Ascending aorta (tissue), 2 donors: ENCODE measurements around the gene DUSP5. TPM values are rescaled to one million over a fixed set of nuclear protein-coding genes. Genes with fewer than 3 reads are reported as not detected.

Experiments used
- DNase-seq, 2 donors: peaks; one replicate each; pipeline ENCODE4 v3.0.0-alpha.2; 2019; ENCODE audit warnings: low spot score in 2 of 2
- H3K27ac ChIP-seq, 2 donors: fragments of 200-600 bp; sonication (generic); one replicate each; pipeline ENCODE4 v1.5.1; 2016 to 2017; ENCODE audit warnings: mild to moderate bottlenecking in 1 of 2
- H3K27me3 ChIP-seq: fragments of 200-600 bp; sonication (generic); one replicate; pipeline ENCODE4 v1.5.1; 2017
- H3K36me3 ChIP-seq, 2 donors: fragments of 200-600 bp; sonication (generic); one replicate each; pipeline ENCODE4 v1.5.1; 2016
- H3K4me1 ChIP-seq, 2 donors: fragments of 200-600 bp; sonication (generic); one replicate each; pipeline ENCODE4 v1.5.1; 2016 to 2017; ENCODE audit warnings: mild to moderate bottlenecking in 1 of 2
- H3K4me3 ChIP-seq, 2 donors: fragments of 200-600 bp; sonication (generic); one replicate each; pipeline ENCODE4 v1.5.1; 2016 to 2017; ENCODE audit warnings: mild to moderate bottlenecking in 1 of 2
- H3K9me3 ChIP-seq, 2 donors: fragments of 200-600 bp; sonication (generic); one replicate each; pipeline ENCODE4 v1.5.1; 2016
- intact Hi-C: fragments of 100-400 bp; cut with DNase I; formaldehyde crosslinking; loops from one replicate; pipeline ENCODE4 v1.15.1; 2023
- total RNA-seq: library from RNA; depleted of rRNA; stranded (reverse); fragments of >200 nt; gene quantifications from one replicate; pipeline ENCODE4 v1.1.0, GENCODE V29; 2016
- TF ChIP-seq, protein P1 (sequence below), 3 experiments: fragments of 200-600 bp in 2 of 3; fragments of 450-650 bp in 1 of 3; sonication (generic) in 2 of 3; IDR thresholded peaks; one replicate each; pipeline ENCODE4 v1.5.1; 2016 to 2019; ENCODE audit warnings: antibody characterized with exemption in 3 of 3, mild to moderate bottlenecking in 1 of 3, moderate library complexity in 1 of 3

DUSP5 gene, protein sequence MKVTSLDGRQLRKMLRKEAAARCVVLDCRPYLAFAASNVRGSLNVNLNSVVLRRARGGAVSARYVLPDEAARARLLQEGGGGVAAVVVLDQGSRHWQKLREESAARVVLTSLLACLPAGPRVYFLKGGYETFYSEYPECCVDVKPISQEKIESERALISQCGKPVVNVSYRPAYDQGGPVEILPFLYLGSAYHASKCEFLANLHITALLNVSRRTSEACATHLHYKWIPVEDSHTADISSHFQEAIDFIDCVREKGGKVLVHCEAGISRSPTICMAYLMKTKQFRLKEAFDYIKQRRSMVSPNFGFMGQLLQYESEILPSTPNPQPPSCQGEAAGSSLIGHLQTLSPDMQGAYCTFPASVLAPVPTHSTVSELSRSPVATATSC
- total RNA-seq: 26.9 TPM

DNA sequence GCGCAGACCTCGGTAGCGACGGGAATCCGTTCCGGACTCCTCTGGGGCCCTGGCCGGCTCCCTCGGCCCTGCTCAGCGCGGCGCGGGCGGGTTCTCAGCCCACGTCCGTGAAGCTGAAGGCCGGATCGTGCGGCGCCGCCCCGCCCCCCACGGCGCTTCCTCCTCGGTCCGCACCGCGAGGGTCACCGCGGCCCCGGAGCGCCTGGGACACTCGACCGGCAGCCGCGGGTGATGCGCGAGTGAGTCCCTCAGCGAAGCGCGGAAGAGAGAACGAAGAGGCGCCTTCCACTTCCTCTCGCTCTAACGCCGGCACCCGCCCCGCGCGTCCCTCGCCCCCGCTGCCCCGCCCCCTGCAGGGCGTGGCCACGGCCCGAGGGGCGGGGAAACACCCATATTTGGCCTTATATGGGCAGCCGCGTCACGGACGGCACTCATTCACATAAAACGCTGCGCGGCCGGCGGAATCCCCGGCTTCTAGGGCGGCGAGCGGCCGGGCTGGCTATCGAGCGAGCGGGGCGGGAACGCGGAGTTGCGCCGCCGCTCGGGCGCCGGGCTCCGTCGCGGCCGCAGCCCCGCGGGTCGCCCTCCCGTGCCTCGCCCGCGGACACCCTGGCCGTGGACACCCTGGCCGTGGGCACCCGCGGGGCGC is at the start of gene DUSP5:
TSS of gene DUSP5 (plus strand) at position 470 of the 649 bp plus-strand sequence. CDS start 215 bp downstream, outside the sequence.
- intact Hi-C loops: loop anchor here (1.0 to 10.0 kb wide), 7 partner anchors 70 to 605 kb away; partner anchors contain the start of genes BBIP1, SHOC2, SMC3 and SMNDC1
- no peaks in the 10 kb centered on the region for H3K27me3 ChIP-seq
- H3K36me3 ChIP-seq: no peaks in the 10 kb centered on the region
- peaks cover 0 to 22% of the 10 kb centered on the region in 2 donors for H3K4me1 ChIP-seq
- TF ChIP-seq, protein P1, sequence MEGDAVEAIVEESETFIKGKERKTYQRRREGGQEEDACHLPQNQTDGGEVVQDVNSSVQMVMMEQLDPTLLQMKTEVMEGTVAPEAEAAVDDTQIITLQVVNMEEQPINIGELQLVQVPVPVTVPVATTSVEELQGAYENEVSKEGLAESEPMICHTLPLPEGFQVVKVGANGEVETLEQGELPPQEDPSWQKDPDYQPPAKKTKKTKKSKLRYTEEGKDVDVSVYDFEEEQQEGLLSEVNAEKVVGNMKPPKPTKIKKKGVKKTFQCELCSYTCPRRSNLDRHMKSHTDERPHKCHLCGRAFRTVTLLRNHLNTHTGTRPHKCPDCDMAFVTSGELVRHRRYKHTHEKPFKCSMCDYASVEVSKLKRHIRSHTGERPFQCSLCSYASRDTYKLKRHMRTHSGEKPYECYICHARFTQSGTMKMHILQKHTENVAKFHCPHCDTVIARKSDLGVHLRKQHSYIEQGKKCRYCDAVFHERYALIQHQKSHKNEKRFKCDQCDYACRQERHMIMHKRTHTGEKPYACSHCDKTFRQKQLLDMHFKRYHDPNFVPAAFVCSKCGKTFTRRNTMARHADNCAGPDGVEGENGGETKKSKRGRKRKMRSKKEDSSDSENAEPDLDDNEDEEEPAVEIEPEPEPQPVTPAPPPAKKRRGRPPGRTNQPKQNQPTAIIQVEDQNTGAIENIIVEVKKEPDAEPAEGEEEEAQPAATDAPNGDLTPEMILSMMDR (IDR thresholded peaks at IDR 0.05): no peak
- H3K9me3 ChIP-seq: no peaks in the 10 kb centered on the region
- peak; percentile 83 to 97 for DNase-seq
- H3K4me3 ChIP-seq: peak within 1 kb of the TSS; percentile 77
- H3K27ac ChIP-seq: peak within 1 kb of the TSS; percentile 89 to 93

DNA sequence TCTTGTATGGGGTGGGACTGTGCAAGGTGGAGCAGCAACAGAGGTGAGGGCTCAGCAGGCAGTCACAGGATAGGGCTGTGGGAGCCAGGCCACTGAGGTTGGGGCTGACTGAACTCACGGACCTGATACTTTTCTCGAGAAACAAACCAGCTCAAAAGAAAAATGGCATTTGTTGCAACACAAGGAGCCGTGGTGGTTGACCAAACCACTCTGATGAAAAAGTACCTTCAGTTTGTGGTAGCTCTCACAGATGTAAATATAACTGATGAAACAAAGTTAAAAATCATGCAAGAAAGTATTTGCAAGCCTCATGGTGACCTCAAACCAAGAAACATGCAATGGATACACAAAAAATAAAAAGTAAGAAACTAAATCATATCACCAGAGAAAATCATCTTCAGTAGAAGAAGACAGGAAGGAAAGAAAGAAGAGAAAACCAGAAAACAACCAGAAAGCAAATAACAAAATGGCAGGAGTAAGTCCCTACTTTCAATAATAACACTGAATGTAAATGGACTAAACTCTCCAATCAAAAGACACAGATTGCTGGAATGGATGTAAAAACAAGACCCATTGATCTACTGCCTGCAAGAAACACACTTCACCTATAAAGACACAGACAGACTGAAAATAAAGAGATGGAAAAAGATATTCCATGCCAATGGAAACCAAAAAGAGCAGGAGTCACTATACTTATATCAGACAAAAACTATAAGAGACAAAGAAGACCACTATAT is 48.9 kb upstream of the DUSP5 start:
- DNase-seq: peak in 1 of 2 donors; percentile 24
- TF ChIP-seq, protein P1 (IDR thresholded peaks at IDR 0.05): no peak
- H3K27me3 ChIP-seq: no peaks in the 10 kb centered on the region

DNA sequence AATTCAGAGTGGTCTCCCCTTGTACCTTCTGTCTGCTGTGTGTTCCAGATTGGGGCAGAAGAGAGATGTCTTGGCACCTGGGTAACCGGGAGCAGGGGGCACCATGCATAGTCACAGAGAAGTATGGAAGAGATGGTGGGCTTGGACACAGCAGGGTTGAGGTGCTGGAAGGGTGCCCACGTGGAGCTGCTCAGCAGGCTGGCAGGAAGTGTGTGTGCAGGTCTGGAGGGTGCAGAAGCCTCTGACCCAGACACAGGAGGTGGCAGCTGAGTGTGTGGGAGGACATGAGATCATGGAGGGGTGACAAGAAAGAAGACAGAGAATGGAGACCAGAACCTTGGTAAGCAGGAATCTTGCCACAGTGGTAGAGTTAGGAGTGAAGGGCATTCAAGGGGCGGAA is 42.3 kb upstream of the DUSP5 start:
- Histone ChIP-seq H3K27me3 (no peaks in the 10 kb centered on the region), H3K9me3 (no peaks in the 10 kb centered on the region), H3K4me1 (no peaks in the 10 kb centered on the region), H3K4me3 (no peak overlapping the region), H3K36me3 (no peaks in the 10 kb centered on the region), H3K27ac (no peak overlapping the region)
- TF ChIP-seq, protein P1 (IDR thresholded peaks at IDR 0.05): no peak
- intact Hi-C loops: no loop called here
- DNase-seq: peak in 1 of 2 donors; percentile 42

More for the DNA sequence above, 48.9 kb upstream of the DUSP5 start:
- Histone ChIP-seq H3K36me3 (no peaks in the 10 kb centered on the region), H3K4me1 (no peaks in the 10 kb centered on the region), H3K27ac (no peak overlapping the region), H3K4me3 (no peak overlapping the region), H3K9me3 (no peaks in the 10 kb centered on the region)
- intact Hi-C loops: no loop called here

DNA sequence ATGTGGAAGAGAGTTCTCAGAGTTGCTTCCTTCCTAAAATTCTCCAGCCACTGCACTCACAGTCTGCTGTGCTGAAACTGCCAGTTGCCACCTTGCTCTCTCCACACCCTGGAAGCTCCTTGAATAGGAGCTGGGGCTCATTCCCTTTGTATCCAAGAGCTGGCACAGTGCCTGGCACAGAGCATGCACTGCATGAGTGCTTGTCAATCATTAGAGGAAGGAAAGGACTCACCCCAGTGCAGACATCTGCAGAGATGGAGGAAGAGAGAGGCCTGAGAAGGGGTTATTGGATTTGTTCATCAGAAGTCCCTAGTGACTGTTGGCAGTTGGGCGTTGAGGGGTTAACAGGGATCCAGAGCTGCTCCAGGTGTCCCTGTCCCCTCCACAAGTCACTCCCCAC is 41.7 kb upstream of the DUSP5 start:
- intact Hi-C loops: no loop called here
- peak in 1 of 2 donors; percentile 28 for DNase-seq

DNA sequence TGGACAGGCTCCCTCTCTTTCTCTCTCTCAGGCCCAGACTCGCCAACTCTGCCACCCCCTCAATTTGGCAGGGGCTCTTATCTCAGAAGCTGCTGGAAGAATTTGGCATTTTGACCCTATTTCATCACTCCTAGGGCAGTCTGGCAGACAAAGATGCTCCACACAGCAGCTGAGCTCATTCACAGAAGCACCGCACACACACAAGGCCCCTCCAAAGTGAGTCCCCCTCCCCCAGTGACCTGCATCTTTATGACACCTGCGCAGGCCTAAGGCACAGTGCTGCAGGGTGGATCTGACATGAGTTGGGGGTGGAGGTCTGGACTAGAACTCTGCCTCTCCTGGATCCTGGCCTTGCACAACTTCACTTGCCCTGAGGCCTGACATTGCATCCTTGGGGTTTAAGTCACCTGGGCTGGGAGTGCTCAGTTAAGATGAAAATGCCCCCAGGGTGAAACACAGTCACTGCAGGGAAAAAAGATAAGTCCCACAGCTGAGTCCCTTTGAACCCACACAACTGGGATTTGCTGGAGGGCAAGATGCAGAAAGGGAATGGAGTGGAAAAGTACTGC is 41.1 kb upstream of the DUSP5 start:
- Histone ChIP-seq H3K4me3 (no peak overlapping the region), H3K36me3 (no peaks in the 10 kb centered on the region), H3K27ac (no peak overlapping the region), H3K27me3 (no peaks in the 10 kb centered on the region), H3K4me1 (no peaks in the 10 kb centered on the region), H3K9me3 (no peaks in the 10 kb centered on the region)
- peak in 1 of 2 donors; percentile 31 for DNase-seq
- TF ChIP-seq, protein P1 (IDR thresholded peaks at IDR 0.05): no peak
- intact Hi-C loops: no loop called here

More for the DNA sequence above, 41.7 kb upstream of the DUSP5 start:
- Histone ChIP-seq H3K9me3 (no peaks in the 10 kb centered on the region), H3K4me1 (no peaks in the 10 kb centered on the region), H3K36me3 (no peaks in the 10 kb centered on the region), H3K27me3 (no peaks in the 10 kb centered on the region), H3K27ac (no peak overlapping the region), H3K4me3 (no peak overlapping the region)
- TF ChIP-seq, protein P1 (IDR thresholded peaks at IDR 0.05): no peak
